ENCODE measurements around the gene SLC2A9.
"Not testable (repeated sequence)": the region's sequence is repeated elsewhere in the genome, so short reads cannot be mapped to it uniquely, and the experiment has no call there.

The SLC2A9 gene

DNA sequence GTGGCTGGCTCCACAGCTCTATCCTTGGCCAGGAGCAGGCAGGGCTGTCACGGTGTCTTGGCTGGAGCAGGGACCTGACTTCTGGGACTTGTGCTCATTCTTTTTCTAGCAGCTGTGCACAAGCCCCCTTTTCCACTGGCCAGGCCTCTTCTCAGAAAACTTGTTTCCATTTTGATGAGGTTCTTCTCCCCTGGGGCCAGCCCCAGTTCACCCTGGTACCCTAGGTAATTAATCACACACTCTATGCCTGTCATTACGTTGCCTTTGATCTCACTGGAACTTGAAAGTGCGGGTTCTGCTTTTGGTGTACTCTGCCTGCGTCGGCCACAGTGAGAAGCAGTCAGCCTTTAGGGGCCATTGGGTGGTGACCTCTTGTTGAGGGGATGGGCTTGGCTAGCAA, 213.2 kb downstream of the SLC2A9 start:
- no peak for DNase-seq

GRCh38 chr4:9804918-9805317, 216.4 kb downstream of the SLC2A9 start:
- DNase-seq = no peak

- DNase-seq = peak; percentile 24
Measured at GRCh38 chr4:9800848-9801247, 220.4 kb downstream of the SLC2A9 start.

DNA sequence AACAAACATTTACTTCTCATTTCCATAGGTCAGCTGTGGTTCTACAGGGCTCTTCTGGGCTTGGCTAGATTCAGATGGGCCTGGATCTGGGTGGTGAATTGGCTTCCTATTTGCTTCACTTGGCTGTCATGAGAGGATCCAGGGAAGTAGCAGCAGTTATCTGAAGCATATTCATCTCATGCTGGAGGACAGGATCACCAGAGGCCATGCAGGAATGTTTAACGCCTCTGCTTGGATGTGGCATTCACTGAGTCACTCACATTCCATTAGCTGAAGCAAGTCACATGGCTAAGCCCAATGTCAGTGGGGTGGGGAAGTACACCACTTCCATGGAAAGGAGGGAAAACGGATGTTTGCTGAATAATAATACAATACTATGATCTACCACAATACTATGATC, 224.7 kb downstream of the SLC2A9 start:
- DNase-seq = not testable (repeated sequence)

DNA sequence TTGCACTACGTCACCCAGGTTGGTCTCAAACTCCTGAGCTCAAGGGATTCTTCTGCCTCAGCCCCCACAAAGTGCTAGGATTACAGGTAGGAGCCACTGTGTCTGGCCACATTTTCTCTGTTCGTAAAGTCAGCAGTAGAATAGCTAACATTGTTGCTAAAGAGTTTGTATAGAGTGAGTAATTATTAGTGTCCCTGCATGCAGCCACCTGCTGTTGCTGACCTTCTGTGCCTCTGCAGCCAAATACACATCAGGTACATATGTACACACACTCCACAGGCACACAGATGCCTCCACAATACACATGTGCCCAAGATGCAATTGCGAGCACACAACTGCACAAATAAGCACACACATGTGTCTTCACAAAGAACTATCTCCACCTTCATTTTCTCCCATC, 228.9 kb downstream of the SLC2A9 start:
- DNase-seq = no peak

DNA sequence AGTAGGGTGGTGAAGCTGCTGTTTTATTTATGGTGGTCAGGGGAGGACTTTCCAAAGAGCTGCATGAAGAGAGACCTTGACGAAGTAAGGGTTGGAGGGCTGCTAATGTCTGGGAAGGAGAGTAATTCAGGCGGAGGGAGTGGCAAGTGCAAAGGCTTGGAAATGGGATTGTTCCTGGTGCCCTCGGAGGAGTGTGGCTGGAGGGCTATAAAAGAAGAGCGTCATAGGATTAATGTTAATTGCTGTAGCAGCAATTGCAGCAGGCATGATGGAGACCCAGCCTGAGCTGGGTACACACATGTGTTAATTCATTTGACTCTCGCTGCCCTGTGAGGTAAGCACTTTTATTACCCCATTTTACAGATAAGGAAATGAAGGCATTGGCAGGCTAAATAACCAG, 235.4 kb downstream of the SLC2A9 start:
- DNase-seq = not testable (repeated sequence)

DNA sequence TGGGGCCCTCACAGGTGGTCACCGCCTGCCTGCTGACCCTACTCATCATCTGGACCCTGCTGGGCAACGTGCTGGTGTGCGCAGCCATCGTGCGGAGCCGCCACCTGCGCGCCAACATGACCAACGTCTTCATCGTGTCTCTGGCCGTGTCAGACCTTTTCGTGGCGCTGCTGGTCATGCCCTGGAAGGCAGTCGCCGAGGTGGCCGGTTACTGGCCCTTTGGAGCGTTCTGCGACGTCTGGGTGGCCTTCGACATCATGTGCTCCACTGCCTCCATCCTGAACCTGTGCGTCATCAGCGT, 239.2 kb downstream of the SLC2A9 start:
- no peak for DNase-seq

DNA sequence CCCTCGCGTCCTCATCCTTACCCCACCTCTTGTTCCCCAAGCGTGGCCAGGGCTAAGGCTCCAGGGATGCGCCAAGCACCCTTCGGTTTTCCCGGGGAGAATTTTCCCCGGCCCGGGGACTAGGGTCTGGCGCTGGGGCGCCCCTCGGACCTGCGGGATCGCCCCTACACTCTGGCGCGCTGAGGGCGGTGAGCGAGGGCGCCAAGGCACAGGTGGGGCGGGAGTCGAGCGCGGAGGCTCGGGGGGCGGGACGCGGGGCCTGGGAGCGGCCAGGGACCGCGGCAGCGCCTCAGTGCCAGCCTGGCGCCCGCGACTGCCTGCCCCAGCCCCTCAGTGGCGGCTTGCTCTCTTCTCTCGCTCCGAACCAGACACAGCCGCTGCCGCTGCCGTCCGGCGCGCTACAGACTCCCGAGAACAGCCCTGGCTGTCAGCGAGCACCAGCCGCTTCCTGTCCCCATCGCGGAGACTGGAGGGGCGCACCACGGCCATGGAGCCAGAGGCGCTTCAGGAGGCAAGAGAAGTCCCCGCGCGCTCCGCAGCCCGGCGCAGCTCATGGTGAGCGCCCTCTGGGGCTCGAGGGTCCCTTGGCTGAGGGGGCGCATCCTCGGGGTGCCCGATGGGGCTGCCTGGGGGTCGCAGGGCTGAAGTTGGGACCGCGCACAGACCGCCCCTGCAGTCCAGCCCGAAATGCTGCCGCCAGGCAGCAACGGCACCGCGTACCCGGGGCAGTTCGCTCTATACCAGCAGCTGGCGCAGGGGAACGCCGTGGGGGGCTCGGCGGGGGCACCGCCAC, 239.8 kb downstream of the SLC2A9 start, which contains the start of gene DRD5:
Gene DRD5, plus strand, starts transcription at position 292 of the 793 bp plus-strand sequence. Its CDS starts 396 bp downstream, at position 688.
- DNase-seq = no peak
